NCI-H460 (cell line): Measurements from ENCODE around the gene RASA2. TPM values are rescaled to one million over a fixed set of nuclear protein-coding genes. Genes with fewer than 3 reads are reported as not detected.
A peak's percentile ranks its signal among the peaks of the same experiment; 100 is the strongest.
"Not testable (repeated sequence)": the region's sequence is repeated elsewhere in the genome, so short reads cannot be mapped to it uniquely, and the experiment has no call there.

ENCODE experiments used
- DNase-seq: peaks from one replicate; pipeline ENCODE4 v3.0.0-alpha.2; 2016; ENCODE audit warnings: low read depth; ENCODE audit errors: extremely low read depth
- total RNA-seq: library from RNA; depleted of rRNA; stranded (reverse); fragments of >200 nt; shearing (Covaris generic); gene quantifications from 2 replicates; pipeline ENCODE4 v1.2.3, GENCODE V29; 2014

Gene RASA2
- total RNA-seq, 1 experiment from 2014 or later: 13.4 TPM

DNA sequence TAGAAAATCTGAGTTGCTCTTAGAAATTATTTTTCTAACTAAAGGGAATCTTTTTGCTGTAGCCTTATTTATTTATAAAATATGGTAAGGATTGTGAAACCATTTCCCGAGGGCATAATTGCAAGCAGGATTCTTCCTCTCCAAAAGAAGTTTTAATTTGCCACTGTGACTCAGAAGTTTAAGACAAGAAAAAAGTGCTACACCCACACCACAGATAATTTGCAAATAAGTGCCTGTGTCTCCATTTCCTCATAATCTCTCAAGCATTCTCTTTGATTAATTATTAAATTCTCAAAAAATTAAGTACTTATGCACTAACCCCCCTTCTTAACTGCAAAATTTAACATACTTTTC, 43.6 kb downstream of the RASA2 start:
- DNase-seq: no peak

DNA sequence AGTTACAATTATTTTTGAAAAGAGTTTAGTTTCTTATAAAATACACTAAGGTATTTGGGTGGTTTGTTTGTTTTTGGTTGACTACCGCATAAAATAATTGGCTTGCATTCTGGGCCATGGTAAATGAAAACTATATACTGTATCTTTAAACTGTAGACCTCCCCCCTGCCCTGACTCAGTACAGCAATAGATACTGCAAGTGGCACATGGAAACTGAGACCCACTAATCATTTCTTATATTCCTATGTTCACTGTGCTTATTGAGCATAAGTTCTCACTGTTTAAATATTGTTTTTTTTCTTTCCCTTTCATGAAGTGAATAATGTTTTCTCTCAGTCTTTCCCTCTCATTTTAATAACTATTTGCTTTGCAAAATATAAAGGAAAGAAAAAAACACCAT, 45.8 kb downstream of the RASA2 start:
- no peak for DNase-seq

DNA sequence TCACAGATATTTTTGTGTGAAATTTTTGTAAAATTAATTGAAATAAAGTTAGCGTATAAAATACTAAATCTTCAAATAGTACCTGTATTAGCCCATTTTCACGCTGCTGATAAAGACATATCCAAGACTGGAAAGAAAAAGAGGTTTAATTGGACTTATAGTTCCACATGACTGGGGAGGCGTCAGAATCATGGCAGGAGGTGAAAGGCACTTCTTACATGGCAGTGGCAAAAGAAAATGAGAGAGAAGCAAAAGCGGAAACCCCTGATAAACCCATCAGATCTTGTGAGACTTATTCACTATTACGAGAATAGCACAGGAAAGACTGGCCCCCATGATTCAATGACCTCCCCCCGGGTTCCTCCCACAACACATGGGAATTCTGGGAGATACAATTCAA, 49.2 kb downstream of the RASA2 start:
- not testable (repeated sequence) for DNase-seq

DNA sequence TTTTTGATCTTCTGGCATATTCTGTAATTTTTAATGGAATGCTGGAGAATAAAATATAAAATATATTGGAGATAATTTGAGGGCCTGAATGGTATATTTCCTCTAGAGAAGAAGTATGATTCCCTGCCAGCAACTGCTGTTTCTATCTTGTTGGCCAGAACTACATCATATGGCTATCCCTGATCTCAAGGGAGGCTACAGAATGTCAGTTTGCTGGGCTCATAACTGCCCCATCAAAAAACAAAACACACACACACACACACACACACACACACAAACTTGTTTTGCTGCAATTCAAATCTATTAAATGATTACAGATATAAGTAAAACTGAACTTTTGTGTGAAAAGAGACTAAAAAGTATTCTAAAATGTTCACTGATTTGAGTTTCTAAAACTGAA, 51.0 kb downstream of the RASA2 start:
- no peak for DNase-seq

DNA sequence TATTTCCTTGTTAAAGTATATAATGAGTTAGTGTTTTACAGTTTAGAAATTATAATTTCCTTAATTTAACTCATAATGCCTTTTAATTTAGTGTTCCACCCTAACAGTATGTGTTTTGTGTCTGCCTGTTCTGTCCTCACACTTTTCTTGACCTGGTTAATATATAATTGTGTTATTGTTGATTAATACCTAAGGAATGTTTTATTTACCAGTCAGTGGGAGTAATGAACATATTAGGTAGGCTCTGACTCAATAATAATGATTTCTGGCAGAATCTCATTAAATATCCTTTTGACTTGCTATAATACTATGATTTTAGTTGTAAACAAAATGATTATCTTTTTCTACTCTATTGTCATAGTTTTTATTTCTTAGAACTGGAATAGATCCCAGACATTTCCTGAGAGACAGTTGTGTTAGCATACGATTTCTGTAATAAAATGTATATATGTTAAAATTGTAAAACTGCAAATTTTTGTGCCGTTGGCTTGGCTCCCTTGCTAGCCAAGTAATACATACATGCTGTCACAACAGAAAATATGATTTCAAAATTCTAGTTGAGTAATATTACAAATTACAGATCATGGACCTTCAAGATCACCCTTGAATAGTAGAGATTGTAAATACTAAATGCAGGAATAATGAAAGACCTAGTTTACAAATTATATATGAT, 51.9 kb downstream of the RASA2 start:
- no peak for DNase-seq

DNA sequence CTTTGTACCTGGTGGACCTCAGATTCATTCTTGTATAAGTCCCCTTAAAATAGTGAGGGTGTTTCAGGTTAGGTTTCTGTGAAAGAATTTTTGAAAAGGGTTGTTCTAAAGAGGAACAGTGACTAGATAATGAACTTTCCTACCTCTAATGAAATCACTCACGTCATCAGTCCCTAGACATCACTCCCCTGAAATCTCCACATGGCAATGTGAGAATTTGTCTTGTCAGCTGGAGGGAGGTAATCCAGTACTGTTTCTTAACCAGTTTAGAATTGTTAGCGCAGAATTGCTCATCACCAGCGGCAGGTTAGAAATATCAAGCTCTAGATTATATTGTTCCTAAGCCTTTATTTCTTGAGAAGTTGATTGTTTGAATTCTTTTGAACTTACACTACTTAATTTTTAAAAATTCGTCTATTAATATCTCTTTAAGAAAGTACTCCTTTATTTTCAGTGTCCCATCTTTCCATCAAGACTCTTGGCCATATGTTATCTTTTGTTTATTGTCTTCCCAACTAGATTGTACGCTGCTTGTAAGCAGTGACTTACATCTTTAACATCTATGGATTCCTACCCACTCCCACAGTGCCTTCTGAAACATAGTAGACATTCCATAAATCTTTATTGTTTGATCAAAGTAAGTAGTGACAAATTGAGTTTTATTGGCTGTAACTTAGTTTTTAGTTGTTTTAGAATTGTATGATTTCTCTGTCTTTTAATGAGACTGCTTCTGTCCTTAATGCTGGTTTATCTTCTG, 52.8 kb downstream of the RASA2 start:
- DNase-seq: no peak

DNA sequence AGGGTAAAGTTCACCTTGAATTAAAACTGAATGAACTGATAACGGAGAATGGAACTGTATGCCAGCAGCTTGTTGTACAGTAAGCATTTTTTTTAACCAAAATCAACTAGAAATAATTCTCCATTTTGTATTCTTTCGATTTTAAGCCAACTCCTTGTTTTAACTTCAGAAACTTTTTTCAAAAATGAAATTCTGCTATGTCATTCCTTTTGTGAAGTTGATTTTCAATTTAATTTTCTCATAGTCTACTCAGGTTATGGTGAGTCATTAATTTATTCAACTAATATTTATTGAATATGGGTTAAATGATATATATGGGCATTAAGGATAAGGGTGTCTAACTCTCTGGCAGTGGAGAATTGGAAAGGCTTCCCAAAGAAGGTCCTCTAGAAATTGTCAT, 53.7 kb downstream of the RASA2 start:
- no peak for DNase-seq

DNA sequence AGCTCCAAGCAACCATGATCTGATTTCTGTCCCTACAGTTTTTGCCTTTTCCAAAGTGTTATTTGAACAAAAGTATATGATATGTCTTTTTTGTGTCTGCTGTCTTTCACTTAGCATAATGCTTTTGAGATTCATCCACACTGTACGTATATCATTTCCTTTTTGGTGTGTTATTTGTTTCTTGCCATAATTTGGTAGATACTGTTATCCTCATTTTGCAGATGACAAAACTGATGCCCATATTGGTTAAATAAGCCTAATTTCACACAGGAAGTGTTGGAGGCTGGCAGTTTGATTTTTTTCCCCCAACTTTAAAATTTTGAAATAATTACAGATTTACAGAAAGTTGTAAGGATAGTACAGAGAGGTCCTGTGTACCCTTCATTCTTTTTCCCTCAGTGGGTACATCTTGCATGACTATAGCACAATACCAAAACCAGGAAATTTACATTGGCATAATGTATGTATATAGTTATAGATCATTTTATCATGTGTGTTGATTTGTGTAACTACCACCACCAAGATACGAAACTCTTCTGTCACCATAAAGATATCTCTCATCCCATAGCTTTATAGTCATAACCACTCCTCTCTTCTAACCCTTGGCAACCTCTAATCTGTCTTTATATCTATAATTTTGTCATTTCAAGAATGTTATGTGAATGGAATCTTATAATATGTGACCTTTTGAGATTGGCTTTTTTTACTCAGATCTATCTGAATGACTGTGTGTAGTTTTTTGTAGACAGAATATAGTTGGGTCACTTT, 55.6 kb downstream of the RASA2 start:
- DNase-seq: no peak

DNA sequence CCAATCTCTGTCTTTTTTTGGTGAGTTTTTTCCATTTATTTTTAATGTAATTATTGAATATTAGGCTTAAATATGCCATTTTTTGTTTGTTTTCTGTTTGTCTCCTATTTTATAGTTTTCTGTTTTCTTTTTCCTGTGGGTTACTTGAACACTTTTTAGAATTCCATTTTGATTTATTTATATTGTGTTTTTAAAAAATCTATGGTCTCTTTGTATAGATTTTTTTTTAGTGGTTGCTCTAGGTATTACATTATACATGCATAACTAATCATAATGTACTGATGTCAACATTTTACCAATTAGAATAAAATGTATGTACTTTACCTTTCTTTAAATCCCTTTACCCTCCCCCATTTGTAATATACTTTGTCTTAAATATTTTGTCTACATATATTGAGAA, 56.2 kb downstream of the RASA2 start:
- DNase-seq: no peak

DNA sequence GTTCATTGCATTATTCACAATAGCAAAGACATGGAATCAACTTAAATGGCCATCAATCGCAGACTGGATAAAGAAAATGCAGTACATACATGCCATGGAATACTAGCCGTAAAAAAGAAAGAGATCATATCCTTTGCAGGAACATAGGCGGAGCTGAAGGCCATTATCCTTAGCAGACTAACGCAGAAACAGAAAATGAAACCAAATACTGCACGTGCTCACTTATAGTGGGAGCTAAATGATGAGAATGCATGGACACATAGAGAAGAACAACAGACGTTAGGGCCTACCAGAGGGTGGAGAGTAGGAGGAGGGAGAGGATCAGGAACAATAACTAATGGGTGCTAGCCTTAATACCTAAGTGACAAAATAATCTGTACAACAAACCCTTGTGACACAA, 57.9 kb downstream of the RASA2 start:
- no peak for DNase-seq

DNA sequence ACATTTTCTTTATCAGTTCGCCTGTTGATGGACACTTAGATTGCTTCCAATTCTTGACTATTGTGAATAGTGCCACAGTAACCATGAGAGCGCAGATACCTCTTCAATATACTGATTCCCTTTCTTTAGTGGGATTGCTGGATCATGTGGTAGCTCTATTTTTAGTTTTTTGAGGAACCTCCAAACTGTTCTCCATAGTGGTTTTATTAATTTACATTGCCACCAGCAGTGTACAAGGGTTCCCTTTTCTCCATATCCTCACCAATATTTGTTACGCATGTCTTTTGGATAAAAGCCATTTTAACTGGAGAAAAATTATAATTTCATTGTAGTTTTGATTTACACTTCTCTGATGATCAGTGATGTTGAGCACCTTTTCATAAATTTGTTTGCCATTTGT, 59.3 kb downstream of the RASA2 start:
- DNase-seq: no peak

DNA sequence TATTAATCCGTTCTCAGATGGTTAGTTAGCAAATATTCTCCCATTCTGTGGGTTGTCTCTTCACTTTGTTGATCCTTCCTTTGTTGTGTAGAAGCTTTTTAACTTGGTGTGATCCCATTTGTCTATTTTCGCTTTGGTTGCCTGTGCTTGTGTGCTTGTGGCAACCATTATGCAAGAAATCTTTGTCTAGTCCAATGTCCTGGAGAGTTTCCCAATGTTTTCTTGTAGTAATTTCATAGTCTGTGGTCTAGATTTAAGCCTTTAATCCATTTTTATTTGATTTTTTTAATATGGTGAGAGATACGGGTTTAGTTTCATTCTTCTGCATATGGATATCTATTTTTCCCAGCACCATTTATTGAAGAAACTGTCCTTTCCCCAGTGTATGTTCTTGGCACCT, 59.8 kb downstream of the RASA2 start:
- no peak for DNase-seq

DNA sequence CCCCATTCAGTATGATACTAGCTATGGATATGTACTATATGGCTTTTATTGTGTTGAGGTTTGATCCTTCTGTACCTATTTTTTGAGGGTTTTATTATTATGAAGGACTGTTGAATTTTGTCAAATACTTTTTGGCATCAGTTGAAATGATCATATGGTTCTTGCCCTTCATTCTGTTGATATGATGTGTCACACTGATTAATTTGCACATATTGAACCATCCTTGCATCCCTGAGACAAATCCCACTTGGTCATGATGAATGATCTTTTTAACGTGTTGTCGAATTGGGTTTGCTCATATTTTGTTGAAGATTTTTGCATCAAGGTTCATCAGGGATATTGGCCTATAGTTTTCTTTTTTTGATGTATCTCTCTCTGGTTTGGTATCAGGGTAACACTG, 61.0 kb downstream of the RASA2 start:
- DNase-seq: no peak

DNA sequence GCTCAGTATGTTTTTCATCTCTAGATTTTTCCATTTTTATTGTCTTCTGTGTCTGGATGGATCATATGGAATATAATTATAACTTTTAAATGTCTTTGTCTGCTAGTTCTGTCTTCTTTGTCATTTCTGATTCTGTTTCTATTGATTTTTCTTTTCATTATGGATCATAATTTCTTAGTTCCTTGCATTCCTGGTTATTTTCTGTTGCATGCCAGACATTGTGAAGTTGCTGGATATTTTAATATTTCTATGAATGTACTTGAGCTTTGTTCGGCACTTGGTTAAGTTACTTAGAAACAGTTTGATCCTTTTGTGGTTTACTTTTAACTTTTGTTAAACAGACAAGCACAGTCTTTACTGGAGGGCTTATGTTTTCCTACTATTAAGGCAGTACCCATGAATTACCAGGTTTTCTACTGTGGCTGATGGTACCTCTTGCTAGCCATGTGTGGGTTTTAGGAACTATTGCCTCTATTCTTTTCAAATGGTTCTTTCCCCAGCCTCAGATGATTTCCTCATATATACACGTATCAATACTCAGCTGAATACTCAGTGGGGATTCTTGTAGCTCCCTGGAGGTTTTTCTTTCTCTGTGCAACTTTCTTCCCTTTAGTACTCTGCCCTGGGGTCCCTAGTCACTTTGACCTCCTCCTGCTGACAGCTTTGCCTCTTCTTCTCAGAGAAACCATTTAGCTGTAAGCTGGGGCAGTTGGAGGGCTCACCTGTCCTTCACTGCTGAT, 64.3 kb downstream of the RASA2 start:
- no peak for DNase-seq

DNA sequence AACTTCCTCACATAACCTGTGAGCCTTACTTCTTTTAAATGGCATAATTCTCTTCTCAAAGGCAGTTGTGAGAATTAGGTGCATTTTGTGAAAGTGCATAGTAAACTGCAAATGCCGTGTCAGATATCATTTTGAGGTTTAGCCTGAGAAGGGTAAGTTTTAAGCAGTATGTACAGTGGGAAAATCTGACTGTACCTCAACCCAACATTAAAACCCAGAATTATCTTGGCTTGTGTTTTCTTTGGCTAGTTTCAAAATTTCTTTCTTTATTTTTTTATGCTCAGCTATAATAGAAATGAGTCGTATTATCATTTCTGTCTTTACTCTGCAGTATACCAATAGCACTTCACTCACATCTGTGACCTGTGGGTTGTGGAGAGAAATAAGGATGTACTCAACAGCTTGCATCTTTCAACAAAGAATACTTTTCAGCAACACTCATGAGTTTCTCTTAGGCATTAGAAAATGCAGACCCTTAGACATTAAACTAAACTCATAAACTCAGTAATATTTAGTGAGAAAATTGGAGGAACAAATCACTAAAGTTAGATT, 65.7 kb downstream of the RASA2 start:
- no peak for DNase-seq

DNA sequence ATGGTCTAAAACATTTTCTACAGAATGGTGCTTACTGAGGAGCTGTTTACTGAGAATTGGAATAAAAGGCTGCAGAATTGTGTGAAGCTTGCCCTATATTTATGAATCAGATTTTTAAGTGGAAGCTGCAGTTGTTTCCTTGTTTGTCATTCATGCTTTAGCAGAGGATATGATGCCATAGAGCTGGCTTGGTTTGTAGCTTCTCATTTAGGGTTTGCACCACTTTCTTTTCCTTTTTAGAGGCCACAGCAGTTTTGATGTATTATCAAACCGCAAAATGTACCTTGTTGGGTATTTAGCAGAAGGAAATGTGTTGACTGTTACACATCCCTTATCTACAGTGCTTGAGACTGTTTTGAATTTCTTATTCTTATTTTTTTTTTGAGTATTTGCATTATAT, 66.2 kb downstream of the RASA2 start:
- DNase-seq: no peak

DNA sequence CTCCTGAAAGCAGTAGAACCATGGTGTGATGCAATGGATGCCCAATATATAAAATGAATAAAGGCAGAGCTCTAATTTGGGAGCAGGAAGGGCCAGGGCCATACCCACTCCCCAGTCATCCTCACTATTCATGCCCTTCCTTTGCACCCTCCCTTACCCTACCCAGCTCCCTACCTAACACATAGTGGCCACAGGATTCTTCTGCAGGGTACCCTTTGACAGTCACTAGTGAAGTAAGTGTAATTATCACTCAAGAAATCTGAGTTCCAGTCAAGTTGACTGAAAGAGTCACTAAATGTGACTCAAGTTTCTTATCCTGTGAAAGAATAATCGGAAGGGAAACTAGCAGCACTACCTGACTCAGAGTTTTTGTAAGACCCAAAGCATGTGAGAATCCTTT, 69.2 kb downstream of the RASA2 start:
- DNase-seq: no peak

DNA sequence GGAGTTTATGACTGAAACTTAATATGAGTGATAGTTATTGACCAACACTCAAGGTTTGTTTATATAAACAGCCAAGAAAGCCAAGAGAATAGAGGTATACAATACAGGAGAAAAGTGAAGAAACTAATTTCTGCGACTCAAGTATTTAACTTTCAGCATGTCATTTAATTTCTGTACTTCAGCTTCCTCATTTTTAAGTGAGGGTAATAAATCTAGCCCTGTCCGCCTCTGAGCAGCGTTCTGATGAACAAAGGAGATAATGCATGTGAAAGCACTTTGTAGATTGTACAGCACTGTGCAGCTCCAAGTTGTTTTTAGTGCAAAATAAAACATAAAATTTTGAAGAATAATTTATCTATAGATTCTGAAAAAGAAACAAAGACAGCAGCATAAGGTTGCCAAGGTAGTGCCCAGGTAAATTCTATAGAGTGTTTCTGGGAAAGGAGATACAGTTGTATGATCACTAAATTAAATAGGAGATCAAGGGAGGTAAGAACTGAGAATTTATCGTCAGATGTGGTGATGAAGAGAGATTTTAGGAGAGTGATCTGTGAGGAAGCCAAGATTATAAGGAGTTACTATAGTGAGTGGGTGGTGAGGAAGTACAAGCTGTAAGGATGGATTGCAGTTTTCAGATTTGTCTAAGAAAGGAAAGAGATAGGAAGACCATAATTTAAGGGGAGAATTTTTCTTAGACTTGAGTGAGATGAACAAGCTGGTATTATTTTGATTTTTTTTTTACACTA, 71.3 kb downstream of the RASA2 start:
- no peak for DNase-seq

DNA sequence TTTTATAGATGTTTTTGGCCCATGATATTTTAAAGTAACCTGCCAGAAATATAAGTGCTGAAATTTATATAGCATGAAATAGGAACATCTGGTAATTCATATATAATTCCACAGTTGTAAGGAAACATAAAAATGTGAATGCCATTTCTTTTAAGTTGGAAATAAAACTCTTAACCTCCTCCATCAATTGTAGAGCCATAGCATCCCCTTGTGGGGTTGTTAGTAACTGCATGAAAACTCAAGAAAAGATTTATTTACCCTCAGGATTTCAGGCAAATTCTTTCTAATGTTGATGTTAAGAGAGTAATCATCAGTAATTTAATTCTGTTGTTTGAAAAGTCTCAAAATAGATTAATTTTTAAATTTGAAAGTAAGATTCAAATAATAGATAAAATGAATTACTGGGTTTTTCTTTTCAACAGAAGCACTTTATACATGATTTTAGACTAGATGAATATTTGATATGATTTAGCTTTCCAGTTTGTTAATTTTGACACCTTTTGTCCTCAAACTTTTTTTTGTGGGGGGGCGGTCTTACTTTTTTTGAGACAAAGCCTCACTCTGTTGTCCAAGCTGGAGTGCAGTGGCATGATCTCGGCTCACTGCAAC, 74.7 kb downstream of the RASA2 start:
- peak; percentile 52 for DNase-seq

DNA sequence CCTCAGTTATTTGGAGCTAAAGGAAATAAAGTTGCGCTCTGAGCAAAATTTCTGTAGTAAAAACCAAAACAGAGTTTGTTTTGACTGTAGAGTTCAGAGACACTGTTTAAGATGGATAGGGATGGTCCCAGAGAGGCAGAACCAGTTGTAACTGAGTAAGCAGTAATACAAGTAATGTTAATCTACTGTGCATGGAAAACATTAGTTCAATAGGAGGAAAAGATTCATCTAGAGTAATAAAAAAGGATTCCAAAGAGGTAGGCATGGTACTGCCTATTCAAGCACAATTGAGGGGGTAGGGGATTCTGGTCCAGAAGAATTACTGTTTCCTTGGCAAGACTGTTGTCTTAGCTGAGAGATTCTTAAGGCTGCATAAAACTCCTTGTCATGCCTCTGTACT, 77.4 kb downstream of the RASA2 start:
- no peak for DNase-seq
